B cell (primary cell): ENCODE measurements around the gene FUCA1. TPM values are rescaled to one million over a fixed set of nuclear protein-coding genes. Genes with fewer than 3 reads are reported as not detected.

ENCODE experiments used
- ATAC-seq: fragments of 200-7000 bp; cut with Tn5 transposase; one replicate; pipeline ENCODE4 v1.10.0; 2021; ENCODE audit warnings: low read depth, mild to moderate bottlenecking, moderate number of reproducible peaks, moderate library complexity
- CTCF ChIA-PET: fragments of 350-600 bp; sonication (Branson Sonifier 250); formaldehyde crosslinking; loops from one replicate; lab custom pipeline; 2021; ENCODE audit warnings: antibody characterized with exemption, inconsistent platforms; lab: Charles Lee
- POLR2A ChIA-PET: fragments of 350-600 bp; sonication (Branson Sonifier 250); formaldehyde crosslinking; loops from one replicate; lab custom pipeline; 2021; ENCODE audit warnings: antibody characterized with exemption; lab: Charles Lee
- DNase-seq: peaks from one replicate; pipeline ENCODE4 v3.0.0; 2013
- H2AFZ ChIP-seq: 2 replicates; pipeline ENCODE4 v1.6.1; 2012; ENCODE audit warnings: mild to moderate bottlenecking, low read depth, low read length; ENCODE audit not compliant: insufficient read depth, poor library complexity, severe bottlenecking
- H3K27ac ChIP-seq, 2 donors: 1 replicate in 1 of 2; 2 replicates in 1 of 2; pipeline ENCODE4 v1.5.1; 2012 to 2013; ENCODE audit warnings: low read length in 2 of 2, mild to moderate bottlenecking in 2 of 2, moderate library complexity in 1 of 2
- H3K27me3 ChIP-seq, 4 experiments: fragments of 200-600 bp in 1 of 4; sonication (generic) in 1 of 4; replicated peaks in 1 of 4; 1 replicate in 2 of 4; 2 replicates in 2 of 4; pipeline versions ENCODE4 v1.6.1 to v1.7.0; 2013 to 2016; ENCODE audit warnings: low read length in 3 of 4, mild to moderate bottlenecking in 2 of 4, mixed read lengths in 1 of 4, moderate library complexity in 1 of 4; ENCODE audit not compliant: insufficient read depth in 4 of 4, control insufficient read depth in 3 of 4; ENCODE audit errors: control extremely low read depth in 1 of 4
- H3K36me3 ChIP-seq, 2 experiments: replicated peaks in 1 of 2; 1 replicate in 1 of 2; 2 replicates in 1 of 2; pipeline versions ENCODE4 v1.6.1 to v1.7.1; 2013; ENCODE audit warnings: low read length in 1 of 2; ENCODE audit not compliant: insufficient read depth in 2 of 2, control insufficient read depth in 1 of 2; ENCODE audit errors: control extremely low read depth in 1 of 2, extremely low read depth in 1 of 2
- H3K4me1 ChIP-seq, 2 donors: fragments of 200-600 bp in 1 of 2; sonication (generic) in 1 of 2; 1 replicate in 1 of 2; 2 replicates in 1 of 2; pipeline versions ENCODE4 v1.5.1 to v1.6.1; 2013 to 2017; ENCODE audit warnings: low read length in 2 of 2; ENCODE audit not compliant: control insufficient read depth in 2 of 2, insufficient read depth in 2 of 2
- H3K4me2 ChIP-seq: replicated peaks from 2 replicates; pipeline ENCODE3; 2012; ENCODE audit warnings: mild to moderate bottlenecking, low read depth, low read length; ENCODE audit not compliant: poor library complexity, severe bottlenecking
- H3K4me3 ChIP-seq, 5 experiments: fragments of 200-600 bp in 1 of 5; sonication (generic) in 1 of 5; 1 replicate in 3 of 5; 2 replicates in 2 of 5; pipeline versions ENCODE4 v1.5.1 to v1.7.0; 2011 to 2016; ENCODE audit warnings: low read length in 4 of 5, mild to moderate bottlenecking in 4 of 5, low read depth in 2 of 5, control low read depth in 1 of 5, moderate library complexity in 1 of 5; ENCODE audit not compliant: insufficient read depth in 1 of 5; ENCODE audit errors: control extremely low read depth in 1 of 5, extremely low read depth in 1 of 5
- H3K79me2 ChIP-seq: fragments of 200-600 bp; sonication (generic); one replicate; pipeline ENCODE4 v1.6.0; 2016; ENCODE audit warnings: low read length; ENCODE audit not compliant: control insufficient read depth, insufficient read depth
- H3K9ac ChIP-seq: fragments of 200-600 bp; sonication (generic); 2 replicates; pipeline ENCODE4 v1.6.1; 2017; ENCODE audit warnings: mild to moderate bottlenecking, low read length, moderate library complexity
- H3K9me3 ChIP-seq, 3 donors: one replicate each; pipeline versions ENCODE4 v1.6.1 to v1.7.1; 2013; ENCODE audit warnings: low read length in 2 of 3; ENCODE audit not compliant: control insufficient read depth in 2 of 3, insufficient read depth in 1 of 3; ENCODE audit errors: control extremely low read depth in 1 of 3
- H4K20me1 ChIP-seq: 2 replicates; pipeline ENCODE4 v1.6.0; 2012; ENCODE audit warnings: mild to moderate bottlenecking, low read length; ENCODE audit not compliant: insufficient read depth, control insufficient read depth, poor library complexity, severe bottlenecking
- H3K27ac Mint-ChIP-seq: one replicate; pipeline ENCODE4 v1.8.0; 2021; ENCODE audit warnings: mixed read lengths
- H3K27me3 Mint-ChIP-seq: one replicate; pipeline ENCODE4 v1.8.0; 2021; ENCODE audit warnings: mixed read lengths
- H3K4me1 Mint-ChIP-seq: one replicate; pipeline ENCODE4 v1.8.0; 2021; ENCODE audit warnings: mixed read lengths
- H3K4me3 Mint-ChIP-seq: one replicate; pipeline ENCODE4 v1.8.0; 2021; ENCODE audit warnings: mixed read lengths
- H3K9me3 Mint-ChIP-seq: one replicate; pipeline ENCODE4 v1.8.0; 2022; ENCODE audit warnings: mixed read lengths; ENCODE audit not compliant: insufficient read depth
- CTCF ChIP-seq: fragments of 200-600 bp; IDR thresholded peaks from one replicate; pipeline ENCODE4 v1.8.0; 2022; ENCODE audit warnings: antibody characterized with exemption, mild to moderate bottlenecking
- EZH2 ChIP-seq: IDR thresholded peaks from 2 replicates; pipeline ENCODE4 v1.6.1; 2012; ENCODE audit warnings: borderline replicate concordance, low read depth, mild to moderate bottlenecking, moderate library complexity, low read length; ENCODE audit not compliant: insufficient read depth, poor library complexity, severe bottlenecking
- WGBS: methylation state at CpG from one replicate; pipeline ENCODE4 v1.1.5; 2013; ENCODE audit warnings: missing lambda C conversion rate; ENCODE audit not compliant: insufficient coverage; 5-methylcytosine and 5-hydroxymethylcytosine counted together
- intact Hi-C: fragments of 100-400 bp; cut with micrococcal nuclease; formaldehyde crosslinking; loops from one replicate; pipeline ENCODE4 v1.10.0; 2022
- polyA plus RNA-seq: library from polyadenylated mRNA; depleted of rRNA; stranded (reverse); fragments of >200 nt; gene quantifications from 2 replicates; pipeline ENCODE4 v1.2.3, GENCODE V29; 2012
- total RNA-seq, 2 donors: library from RNA; stranded (reverse); fragments of 120-200 nt in 1 of 2; gene quantifications; 1 replicate in 1 of 2; 2 replicates in 1 of 2; pipeline versions ENCODE4 v1.2.3 to v1.2.4, GENCODE V29; 2013 to 2022

FUCA1 gene
- total and polyA plus RNA-seq, 2 donors (not counting 1 experiment from before 2014, with no cell fraction given): 8.0 to 19.3 TPM

DNA sequence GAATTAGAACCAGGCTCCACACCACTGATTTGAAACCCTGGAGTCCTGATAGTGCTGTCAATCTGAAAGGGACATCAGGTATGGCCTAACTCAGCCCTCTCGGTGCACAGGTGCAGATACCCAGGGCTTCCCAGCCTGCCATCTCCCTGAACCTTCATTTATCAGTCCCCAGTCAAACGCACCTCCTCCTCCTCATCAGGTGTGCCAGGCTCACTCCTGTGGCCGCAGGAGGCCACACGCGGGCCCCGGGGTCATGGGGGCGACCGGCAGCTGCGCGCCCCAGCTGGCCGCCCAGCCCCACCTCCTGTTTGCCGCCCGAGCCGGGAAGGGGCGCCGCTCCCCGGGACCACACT is 572 bp downstream of the FUCA1 start:
- ATAC-seq (no peak), DNase-seq (no peak)
- no peak for TF ChIP-seq CTCF
- no peak for TF ChIP-seq EZH2
- intact Hi-C loops: no loop called here
- H3K9me3 Mint-ChIP-seq: no peaks in the 10 kb centered on the region
- ChIA-PET CTCF (interaction anchor here (0.6 to 6.6 kb wide), 5 partner anchors 8 to 57 kb away, joined by 3 to 40 read pairs (median 22); partner anchors contain the start of gene CNR2), POLR2A (interaction anchor here (0.6 to 0.9 kb wide), 2 partner anchors 42 to 57 kb away, joined by 3 to 6 read pairs; no protein-coding TSS in a partner anchor)
- peaks cover 54% of the 10 kb centered on the region for H3K79me2 ChIP-seq
- 1% methylated on average over 17 of the region's 17 CpGs for WGBS
- H3K9ac ChIP-seq: peak overlapping the region; percentile 87
- H3K4me1 Mint-ChIP-seq: peaks cover 42% of the 10 kb centered on the region
- no peaks in the 10 kb centered on the region for H3K9me3 ChIP-seq
- no peaks in the 10 kb centered on the region for H3K27me3 Mint-ChIP-seq
- peaks cover 22% of the 10 kb centered on the region for H4K20me1 ChIP-seq
- peak overlapping the region; percentile 93 for H3K4me3 Mint-ChIP-seq
- peaks cover 18% of the 10 kb centered on the region in 2 donors for H3K4me1 ChIP-seq
- peak overlapping the region; percentile 90 for H2AFZ ChIP-seq
- H3K36me3 ChIP-seq: peaks cover 0 to 23% of the 10 kb centered on the region in 2 experiments
- H3K27ac Mint-ChIP-seq: peak overlapping the region; percentile 91
- peak overlapping the region in 1 of 2 donors; percentile 73 for H3K27ac ChIP-seq
- H3K4me2 ChIP-seq: peak overlapping the region; percentile 93
- H3K27me3 ChIP-seq: no peaks in the 10 kb centered on the region
- H3K4me3 ChIP-seq: peak overlapping the region; percentile 42 to 81 (median 61)

GRCh38 chr1:23865543-23865930 is 2.6 kb downstream of the FUCA1 start:
- H4K20me1 ChIP-seq: peaks cover 10% of the 10 kb centered on the region
- ChIA-PET POLR2A (no interaction called here), CTCF (interaction anchor here (1.4 to 6.6 kb wide), 3 partner anchors 41 to 55 kb away, joined by 5 to 40 read pairs (median 7); partner anchors contain the start of gene HMGCL)
- 61% methylated on average over 4 of the region's 4 CpGs for WGBS
- Mint-ChIP-seq H3K4me1 (peaks cover 35% of the 10 kb centered on the region), H3K4me3 (no peak overlapping the region), H3K27ac (no peak overlapping the region), H3K9me3 (no peaks in the 10 kb centered on the region), H3K27me3 (no peaks in the 10 kb centered on the region)
- H3K27ac ChIP-seq: no peak overlapping the region
- H2AFZ ChIP-seq: no peak overlapping the region
- H3K4me3 ChIP-seq: no peak overlapping the region
- DNase-seq (no peak), ATAC-seq (no peak)
- TF ChIP-seq CTCF (no peak), EZH2 (no peak)
- intact Hi-C loops: no loop called here
- H3K79me2 ChIP-seq: peaks cover 52% of the 10 kb centered on the region
- H3K9ac ChIP-seq: no peak overlapping the region
- peaks cover 18% of the 10 kb centered on the region in 2 donors for H3K4me1 ChIP-seq
- H3K27me3 ChIP-seq: no peaks in the 10 kb centered on the region
- no peaks in the 10 kb centered on the region for H3K9me3 ChIP-seq
- peaks cover 0 to 30% of the 10 kb centered on the region in 2 experiments for H3K36me3 ChIP-seq
- no peak overlapping the region for H3K4me2 ChIP-seq
